GM21515 (cell line): ENCODE measurements around the gene TLK1.
A peak's percentile ranks its signal among the peaks of the same experiment; 100 is the strongest.
"Not testable (repeated sequence)": the region's sequence is repeated elsewhere in the genome, so short reads cannot be mapped to it uniquely, and the experiment has no call there.

ENCODE experiments used
- ATAC-seq: cut with Tn5 transposase; IDR thresholded peaks from one replicate; pipeline ENCODE4 v1.9.1; 2021; ENCODE audit not compliant: unreplicated experiment

The TLK1 gene

GRCh38 chr2:171171808-171172207 is 11.1 kb upstream of the TLK1 start:
- no peak for ATAC-seq

DNA sequence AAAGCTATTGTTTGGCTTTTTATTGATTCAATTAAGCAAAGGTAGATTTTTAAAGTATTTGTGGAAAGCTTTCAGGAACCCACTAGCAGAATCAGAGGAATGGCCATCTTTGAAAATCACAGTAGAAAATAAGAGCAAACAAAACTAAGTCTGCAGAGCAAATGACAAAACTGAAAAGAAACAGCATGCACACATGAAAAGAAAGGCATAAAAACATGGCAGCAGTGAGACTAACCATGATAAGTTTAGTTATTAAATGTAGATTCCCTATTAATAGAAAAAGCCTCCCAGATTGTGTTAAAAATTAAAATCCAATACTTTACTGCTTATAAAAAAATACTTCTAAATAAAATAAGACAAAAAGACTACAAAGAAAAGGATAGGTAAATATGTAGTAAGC is 9.1 kb upstream of the TLK1 start:
- ATAC-seq, result no peak

GRCh38 chr2:171169333-171169732 is 8.6 kb upstream of the TLK1 start:
- no peak for ATAC-seq

DNA sequence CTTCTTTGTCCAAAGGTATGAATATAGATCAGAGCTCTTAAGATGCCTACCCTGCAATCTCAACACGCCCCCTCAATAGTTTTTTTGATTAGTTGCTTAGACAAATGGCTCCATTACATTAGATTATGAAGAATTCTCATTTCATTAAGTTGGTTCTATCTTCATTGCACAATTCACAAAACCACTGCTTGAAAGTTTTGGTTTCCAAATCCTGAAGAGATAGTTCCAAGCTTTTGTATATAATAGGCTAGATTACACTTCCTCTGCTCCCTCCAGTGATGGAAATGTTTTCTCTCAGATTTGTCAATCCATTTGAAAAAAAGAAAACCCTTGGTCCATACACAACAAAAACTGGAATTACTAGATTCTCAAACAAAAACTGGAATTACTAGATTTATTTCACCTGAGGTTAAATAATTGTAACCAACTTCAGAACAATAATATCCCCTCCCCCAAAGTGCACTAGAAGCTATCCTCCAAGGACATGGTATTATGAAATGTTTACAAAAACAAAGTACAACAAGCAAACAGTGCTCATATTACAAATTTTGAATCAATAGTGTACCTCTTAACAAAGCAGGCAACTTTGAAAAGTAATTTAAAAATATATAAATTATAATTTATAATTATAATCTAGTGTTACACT is 6.8 kb upstream of the TLK1 start:
- ATAC-seq, result no peak

- ATAC-seq, result no peak
These were observed 5.8 kb upstream of the TLK1 start for GRCh38 chr2:171166328-171166983.

GRCh38 chr2:171165967-171166327 is 5.3 kb upstream of the TLK1 start:
- ATAC-seq, result no peak

DNA sequence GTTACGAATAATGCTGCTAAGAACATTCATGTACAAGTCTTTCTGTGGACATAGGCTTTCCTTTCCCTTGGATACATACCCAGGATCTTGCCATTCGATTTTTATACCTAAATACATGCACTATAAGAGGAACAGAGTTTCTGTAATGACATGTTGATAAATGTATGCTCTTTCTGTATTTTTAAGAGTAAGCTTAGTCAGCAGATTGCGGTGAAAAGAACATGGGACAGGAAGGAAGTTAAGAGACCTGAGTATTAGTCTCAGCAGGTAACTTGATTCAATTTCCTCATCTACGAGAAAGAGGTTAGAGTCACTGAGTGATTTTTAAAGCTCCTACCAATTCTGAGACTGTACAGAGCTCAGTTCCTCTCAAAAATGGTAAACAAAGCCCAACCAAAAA is 2.6 kb upstream of the TLK1 start:
- ATAC-seq, result no peak

DNA sequence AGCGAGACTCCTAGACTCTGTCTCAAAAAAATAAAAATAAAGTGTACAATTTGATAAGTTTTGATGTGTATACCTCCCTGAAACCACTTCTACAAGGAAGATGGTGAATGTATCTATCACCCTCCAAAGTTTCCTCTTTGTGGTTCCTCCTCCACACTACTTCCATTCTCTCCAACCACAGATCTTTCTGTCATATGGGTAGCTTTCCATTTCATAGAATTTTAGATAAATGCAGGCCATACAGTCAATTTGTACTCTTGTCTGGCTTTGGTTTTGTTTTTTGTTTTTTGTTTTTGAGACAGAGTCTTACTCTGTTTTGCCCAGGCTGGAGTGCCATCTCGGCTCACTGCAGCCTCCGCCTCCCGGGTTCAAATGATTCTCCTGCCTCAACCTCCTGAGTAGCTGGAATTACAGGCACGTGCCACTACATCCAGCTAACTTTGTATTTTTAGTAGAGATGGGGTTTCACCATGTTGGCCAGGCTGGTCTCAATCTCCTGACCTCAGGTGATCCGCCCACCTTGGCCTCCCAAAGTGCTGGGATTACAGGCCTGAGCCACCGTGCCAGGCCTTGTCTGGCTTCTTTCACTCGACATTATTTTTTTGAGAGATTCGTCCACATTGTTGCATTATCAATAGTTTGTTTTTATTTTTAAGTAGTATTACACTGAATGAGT is 2.0 kb upstream of the TLK1 start:
- not testable (repeated sequence) for ATAC-seq

- peak; percentile 53 for ATAC-seq
These were observed 455 bp upstream of the TLK1 start for GRCh38 chr2:171160956-171161740.

GRCh38 chr2:171159372-171160118 is 1.1 kb downstream of the TLK1 start:
- no peak for ATAC-seq

- no peak for ATAC-seq
These were observed 1.8 kb downstream of the TLK1 start for GRCh38 chr2:171158790-171159371.

- ATAC-seq, result no peak
These were observed 2.5 kb downstream of the TLK1 start for GRCh38 chr2:171158036-171158789.

- ATAC-seq, result no peak
These were observed 3.6 kb downstream of the TLK1 start for GRCh38 chr2:171157109-171157500.

GRCh38 chr2:171154348-171154747 is 6.3 kb downstream of the TLK1 start:
- no peak for ATAC-seq

GRCh38 chr2:171150694-171151285 is 9.9 kb downstream of the TLK1 start:
- no peak for ATAC-seq

DNA sequence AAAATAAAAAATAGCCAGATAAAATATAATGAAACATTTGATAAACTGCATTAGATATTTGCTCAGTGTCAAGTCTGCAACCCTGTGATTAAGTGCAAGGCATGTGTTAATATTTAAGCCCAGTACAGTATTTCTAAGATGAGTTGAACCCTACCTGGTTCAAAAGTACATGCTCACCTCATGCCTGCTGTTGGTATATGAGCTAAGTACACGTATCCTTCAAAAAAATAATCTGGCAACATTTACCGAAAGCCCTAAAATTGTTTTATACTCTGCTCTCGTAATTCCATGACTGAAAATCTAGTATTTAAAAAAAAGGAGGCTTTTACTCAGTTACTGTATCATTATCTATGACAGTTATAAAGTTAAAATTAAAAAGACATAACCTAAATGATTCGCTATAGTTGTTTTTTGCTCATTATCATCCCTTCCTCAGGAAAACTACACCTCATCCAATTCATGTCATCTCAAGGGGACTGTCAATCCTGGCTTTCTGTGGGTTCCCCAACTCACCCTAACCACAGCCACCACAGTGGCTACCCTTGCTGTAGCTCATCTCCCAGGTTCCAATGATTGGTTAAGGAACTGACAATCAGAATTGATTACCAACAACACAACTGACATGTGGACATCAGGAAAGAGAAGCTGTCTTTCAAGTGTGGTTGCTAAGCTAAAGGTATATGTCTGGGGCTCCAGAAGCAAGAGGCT is 10.6 kb downstream of the TLK1 start:
- no peak for ATAC-seq

GRCh38 chr2:171149171-171149938 is 11.3 kb downstream of the TLK1 start:
- ATAC-seq, result no peak

DNA sequence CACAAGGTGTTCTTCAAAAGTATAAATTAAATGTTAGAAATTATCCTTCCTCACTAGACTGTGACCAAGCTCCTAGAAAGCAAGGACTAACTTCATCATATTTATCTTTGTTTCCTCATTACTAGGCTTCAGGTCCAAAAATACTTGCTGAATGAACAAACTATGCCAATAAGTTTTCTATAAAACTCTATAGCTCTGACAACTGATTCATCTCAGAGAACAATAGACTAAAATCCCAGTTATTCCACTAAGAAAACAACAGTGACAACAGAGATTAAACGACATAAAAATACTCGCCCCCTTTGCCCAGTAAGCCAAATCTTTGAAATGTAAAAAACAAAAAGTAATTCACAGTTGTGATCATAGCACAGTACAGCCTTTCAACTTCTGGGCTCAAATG is 13.6 kb downstream of the TLK1 start:
- ATAC-seq, result no peak
